ENCODE results near the gene LENG9.
A peak's percentile ranks its signal among the peaks of the same experiment; 100 is the strongest.

LENG9 gene

DNA sequence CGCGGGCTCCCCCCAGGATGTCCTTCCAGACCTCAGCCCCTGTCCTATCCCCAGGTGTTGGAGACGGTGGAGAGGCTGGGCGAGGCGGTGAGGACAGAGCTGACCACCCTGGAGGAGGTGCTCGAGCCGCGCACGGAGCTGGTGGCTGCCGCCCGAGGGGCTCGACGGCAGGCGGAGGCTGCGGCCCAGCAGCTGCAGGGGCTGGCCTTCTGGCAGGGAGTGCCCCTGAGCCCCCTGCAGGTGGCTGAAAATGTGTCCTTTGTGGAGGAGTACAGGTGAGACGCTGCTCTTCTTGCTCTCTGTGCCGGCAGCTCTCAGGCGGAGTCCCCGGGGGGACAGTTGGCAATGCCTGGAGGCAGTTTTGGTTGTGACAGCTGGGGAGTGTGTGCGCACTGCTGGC is 41.4 kb downstream of the LENG9 start:
- no peak overlapping the region for H3K4me3 ChIP-seq (ENCODE audit: low read depth, low read length)

DNA sequence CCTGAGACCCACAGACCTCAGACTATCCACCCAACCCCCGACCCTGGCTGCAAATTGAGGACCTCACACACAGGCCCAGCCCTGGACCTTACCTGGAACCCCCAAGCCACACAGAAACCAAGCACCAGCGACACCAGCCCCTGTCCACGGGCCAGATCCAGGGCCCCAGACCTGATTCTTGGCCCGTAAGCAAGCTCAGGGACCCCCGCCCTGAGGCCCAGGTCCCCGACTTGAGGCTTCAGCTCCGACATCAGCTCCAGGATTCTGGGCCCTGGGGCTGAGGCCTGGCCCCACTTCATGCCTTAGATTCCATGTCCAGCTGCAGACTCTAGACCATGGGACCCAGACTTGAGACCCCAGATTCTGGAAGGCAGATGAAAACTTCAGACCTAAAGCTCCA is 42.1 kb downstream of the LENG9 start:
- no peak overlapping the region for H3K4me3 ChIP-seq (ENCODE audit: low read depth, low read length)

DNA sequence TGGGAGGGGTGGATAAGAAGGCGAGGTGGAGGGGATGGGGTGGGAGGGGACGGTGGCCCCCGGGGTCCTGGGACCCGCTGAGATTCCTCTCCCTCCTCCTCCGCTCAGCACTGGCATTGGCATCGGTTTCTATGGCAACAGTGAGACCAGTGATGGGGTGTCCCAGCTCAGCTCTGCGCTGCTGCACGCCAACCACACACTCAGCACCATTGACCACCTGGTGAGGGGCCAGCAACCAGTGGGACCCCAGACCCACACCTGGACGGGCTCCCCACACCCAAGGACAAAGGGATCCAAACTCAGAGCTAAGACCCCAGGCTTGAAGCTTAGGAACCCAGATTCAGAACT is 42.4 kb downstream of the LENG9 start:
- H3K4me3 ChIP-seq (ENCODE audit: low read depth, low read length): no peak overlapping the region

DNA sequence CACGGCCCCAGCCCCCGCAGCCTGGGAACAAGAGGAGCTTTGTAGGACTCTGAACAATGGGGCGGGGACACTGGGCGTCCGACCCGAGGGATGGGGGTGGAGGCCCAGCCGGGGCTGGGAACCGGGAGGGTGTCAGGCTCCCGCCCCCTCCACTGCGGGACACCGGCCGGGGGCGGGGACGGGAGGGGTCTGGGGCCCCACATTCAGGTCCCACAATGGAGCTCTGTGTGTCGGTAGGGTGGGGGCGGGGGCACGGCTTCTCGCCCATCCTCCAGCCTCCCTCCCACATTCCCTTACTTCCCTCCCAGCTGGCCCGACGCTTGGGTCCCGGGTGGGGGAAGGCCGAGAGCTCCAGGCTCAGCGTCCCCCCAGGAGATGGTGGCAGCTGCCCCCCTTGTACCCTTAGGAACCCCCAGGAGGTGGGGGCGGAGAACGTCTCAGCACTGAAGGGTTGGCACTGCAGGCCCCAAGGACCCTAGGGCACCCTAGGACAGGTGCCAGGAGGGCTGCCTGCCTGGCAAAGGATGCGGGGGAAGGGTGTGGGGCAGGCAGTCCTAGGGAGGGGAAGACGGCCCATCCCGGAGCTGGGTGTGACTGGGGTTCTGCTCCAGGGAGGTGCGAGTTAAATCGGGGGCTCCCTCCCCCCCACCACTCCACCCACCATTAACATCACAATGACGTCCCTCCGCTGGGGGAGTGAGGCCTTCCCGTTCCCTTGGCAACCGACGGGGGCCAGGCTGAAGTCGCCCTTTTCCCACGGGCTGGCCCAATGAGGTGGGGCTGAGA is 43.0 kb downstream of the LENG9 start:
- no peak overlapping the region for H3K4me3 ChIP-seq (ENCODE audit: low read depth, low read length)

DNA sequence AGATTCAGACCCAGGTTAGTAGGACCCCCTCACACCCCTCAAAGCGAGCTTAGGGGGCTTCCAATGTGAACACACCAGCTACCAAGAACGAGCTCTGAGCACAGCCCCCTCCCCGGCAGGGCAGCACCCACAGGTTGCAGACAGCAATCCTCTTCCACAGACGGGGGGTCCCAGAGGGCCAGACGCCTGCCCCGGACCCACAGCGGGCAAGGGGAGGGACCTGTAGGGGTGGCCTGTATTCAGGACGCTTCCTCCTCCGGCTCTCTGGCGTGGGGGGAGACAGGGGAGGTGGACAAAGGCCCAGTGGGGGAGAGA is 43.6 kb downstream of the LENG9 start:
- no peak overlapping the region for H3K4me3 ChIP-seq (ENCODE audit: low read depth, low read length)

DNA sequence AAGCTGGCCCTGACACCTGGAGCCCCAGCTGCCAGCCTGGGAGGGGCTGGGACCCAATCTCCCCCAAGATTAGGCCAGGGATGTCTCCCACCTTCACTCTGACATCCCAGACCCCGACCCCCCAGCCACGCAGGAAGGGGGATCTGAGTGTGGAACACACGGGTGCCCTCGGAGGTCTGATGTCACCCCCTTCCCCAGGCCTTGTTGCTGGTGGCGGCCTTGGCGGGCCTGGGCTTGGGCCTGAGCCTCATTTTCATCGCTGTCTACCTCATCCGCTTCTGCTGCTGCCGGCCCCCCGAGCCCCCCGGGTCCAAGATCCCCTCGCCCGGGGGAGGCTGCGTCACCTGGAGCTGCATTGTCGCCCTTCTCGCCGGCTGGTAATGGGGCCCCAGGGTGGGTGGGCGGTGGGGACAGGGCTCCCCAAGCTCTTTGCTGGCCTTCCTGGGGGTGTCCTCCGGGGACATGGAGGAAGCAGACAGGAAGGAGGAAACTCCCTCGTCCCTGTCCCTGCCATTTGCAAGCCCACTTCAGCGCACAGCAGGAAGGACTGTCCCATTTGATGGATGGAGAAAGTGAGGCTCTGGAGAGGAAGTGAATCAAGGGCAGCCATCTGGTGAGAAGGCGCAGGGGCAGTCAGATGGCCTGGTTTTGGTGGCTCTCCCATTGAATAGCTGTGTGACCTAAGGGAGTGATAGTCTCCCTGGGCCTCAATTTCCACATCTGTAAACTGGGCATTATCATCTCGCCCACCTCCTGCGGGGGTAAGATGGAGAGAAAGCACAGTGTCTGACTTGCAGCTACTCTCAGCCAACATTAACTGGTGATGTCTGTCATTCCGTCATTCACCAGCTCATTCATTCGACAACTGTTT is 44.4 kb downstream of the LENG9 start:
- no peak overlapping the region for H3K4me3 ChIP-seq (ENCODE audit: low read depth, low read length)

DNA sequence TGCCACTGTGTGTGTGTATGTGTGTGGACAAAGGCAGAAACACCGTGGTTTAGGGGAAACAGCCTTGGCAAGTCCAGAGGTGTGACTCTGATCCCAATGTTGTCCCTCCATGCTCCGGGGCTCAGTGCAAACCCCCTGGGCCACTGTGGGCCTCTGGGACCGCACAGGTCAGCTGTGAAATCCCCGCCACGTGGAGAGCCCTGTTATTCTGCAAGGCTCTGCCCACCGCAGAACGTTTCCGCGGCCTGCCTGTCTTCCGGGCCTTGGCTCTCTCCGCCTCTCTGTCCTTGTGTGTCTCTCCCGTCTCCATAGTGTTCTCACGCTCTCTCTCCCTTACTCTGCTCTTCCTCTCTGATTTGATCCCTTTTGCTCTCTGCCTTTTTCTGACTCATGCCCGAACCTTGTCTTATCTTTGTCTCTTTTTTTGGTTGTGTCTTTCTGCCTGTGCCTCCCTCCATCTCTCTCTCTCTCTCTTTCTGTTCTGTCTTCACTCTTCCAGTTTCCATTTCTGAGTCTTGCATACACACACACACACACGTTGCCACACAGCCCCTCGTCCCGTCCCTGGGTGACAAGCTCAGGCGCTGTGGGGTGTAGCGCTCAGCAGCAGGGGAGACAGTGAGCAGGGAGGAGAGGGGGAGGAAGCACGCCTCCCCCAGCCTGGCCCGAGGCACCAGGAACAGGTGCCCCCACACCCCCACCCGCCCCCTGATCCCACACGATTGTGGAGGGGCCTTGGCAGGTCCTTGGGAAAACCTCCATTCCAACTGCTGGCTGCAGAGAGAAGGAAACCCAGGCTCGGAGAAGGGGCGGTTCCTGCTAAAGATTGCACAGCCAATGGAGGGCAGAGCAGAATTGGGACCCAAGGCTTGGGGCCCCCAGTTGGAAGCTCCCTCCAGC is 45.3 kb downstream of the LENG9 start:
- H3K4me3 ChIP-seq (ENCODE audit: low read depth, low read length): no peak overlapping the region

DNA sequence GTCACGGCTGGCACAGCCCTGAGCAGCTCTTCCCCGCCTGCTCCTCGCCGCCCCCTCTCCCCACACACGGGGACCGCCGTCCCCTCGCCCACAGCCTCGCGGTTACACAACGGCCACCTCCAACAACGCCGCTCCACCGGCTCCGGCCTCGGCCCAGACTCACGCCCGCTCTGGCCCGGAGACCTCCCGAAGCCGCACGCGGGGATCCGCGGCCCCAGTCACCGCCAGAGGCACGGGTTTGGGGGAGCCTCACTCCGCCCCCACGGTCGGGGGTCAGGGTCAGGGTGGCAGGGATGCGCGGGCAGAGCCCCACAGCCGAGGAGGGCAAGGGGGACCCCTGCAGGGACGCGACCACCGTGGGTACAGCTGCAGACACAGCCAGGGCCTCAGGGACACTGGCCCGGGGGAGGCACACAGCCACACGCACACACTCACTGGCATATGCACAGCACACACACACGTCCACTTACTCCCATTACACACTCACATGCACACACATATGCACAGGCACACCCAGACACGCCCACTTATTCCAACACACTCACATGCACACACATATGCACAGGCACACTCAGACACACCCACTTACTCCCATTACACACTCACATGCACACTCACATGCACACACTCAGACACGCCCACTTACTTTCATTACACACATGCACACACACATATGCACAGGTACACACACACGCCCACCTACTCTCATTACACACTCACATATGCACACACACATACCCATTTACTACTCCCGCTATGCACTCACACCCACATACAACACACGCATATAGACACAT is 46.7 kb downstream of the LENG9 start:
- no peak overlapping the region for H3K4me3 ChIP-seq (ENCODE audit: low read depth, low read length)

DNA sequence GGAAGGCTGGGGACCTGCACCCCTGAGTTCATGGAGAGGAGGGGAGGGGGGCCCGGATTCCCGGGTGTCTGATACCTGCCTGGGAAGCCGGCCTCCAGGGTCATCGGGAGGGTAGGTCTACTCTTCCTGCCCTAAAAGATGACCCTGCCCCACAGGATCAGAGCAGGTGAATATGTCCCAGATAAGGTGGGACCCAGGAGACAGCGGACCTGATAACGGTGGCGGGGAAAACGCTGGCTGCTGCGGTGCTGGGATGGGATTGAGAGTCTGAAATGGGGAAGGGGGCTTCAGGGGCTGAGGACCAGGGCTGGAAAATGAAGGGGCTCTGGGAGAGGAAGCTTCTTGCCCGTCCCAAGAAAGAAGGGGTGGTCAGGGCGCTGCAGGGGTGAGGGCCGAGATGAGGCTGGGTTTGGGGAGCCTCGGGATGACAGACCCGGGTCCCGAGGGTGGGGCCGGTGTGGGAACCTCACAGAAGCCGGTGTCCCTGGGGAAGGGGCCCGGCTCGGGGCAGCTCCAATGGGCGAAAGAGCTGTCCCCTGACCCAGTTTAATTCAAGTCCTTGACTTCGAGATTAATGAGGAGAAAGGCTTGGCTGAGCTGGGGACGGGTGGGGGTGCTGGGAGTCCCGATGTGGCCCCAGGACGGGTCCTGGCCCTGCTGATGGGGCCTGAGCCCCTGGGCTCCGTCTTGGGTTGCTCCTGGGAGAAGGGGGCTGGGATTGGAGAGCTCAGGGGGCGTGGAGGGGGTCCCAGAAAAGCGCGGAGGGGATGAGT is 47.5 kb downstream of the LENG9 start:
- peak overlapping the region; percentile 53 for H3K4me3 ChIP-seq (ENCODE audit: low read depth, low read length)

DNA sequence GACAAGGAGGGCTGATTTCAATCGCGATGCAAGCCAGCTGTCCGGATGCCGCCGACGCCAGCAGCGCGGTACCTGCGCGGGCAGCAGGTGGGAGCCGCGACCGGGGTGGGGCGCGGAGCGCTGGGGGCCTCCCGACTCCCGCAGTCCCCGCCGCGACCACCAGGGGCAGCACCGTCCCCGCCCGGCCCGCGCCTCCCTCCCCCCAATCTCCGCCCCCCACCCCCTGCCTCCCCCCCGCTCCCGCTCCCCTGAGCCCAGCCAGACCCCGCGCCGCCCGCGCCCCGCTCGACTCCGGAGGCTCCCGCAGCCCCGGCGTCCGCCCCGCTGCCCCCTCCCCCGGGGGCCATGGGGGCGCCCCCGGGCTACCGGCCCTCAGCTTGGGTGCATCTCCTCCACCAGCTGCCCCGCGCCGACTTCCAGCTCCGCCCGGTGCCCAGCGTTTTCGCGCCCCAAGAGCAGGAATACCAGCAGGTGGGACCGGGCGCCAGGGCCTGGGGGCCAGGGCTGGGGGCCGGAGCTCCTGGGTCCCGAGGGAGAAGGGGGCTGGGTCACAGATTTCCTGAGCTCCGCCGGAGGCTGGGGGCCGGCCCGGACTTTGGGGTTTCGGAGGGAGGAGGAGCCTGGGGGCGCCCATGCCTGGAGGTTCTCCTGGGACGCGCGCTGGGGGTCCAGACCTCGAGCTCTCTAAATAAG is 48.2 kb downstream of the LENG9 start, which contains the start of gene TTYH1:
TSS of gene TTYH1 (plus strand) at position 257 of the 693 bp plus-strand sequence. CDS start at position 346, 89 bp downstream.
- peak within 1 kb of the TSS; percentile 53 for H3K4me3 ChIP-seq (ENCODE audit: low read depth, low read length)

DNA sequence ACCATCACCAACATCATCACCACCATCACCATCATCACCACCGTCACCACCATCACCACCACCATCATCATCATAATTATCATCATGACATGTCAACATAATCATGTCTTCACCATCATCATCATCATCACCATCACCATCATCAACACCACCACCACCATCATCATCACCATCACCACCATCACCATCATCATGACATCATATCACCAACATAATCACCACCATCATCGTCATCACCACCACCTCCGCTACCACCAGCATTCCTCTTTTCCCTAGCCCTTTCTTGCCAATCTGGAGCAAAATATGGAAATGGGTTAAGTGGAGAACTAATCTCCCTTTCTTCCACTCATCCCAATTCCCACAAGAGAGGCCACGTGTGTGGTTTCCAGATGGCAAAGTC is 49.4 kb downstream of the LENG9 start:
- no peak overlapping the region for H3K4me3 ChIP-seq (ENCODE audit: low read depth, low read length)

DNA sequence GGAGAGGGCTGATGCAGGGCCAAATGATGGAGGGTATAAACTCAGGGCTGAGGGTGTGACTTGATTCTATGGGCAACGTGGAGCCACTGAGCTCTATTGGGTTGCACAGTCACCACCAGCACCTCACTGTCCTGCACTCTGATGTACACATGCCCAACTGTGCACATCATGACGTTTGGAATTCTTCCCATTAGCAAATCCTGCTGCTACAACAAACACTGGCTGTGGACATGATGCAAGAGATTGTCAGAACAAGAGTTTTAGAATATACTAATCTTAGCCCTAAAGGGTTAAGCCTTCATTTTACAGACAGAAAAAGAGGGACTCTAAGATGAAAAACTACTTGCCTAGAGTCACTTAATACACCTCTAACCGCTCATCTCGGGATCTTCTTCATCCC is 50.7 kb downstream of the LENG9 start:
- no peak overlapping the region for H3K4me3 ChIP-seq (ENCODE audit: low read depth, low read length)
